ENCODE measurements around the gene GFRA4. TPM values are rescaled to one million over a fixed set of nuclear protein-coding genes. Genes with fewer than 3 reads are reported as not detected.

GFRA4 gene
- total and polyA plus RNA-seq, 2 experiments from 2014 or later, result not detected

GRCh38 chr20:3632311-3633004 lies 30.7 kb downstream of the GFRA4 start:
- Histone ChIP-seq H3K4me3 (no peak overlapping the region), H3K4me1 (ENCODE audit: low read depth) (peaks cover 4% of the 10 kb centered on the region), H3K27ac (no peak overlapping the region), H3K27me3 (no peaks in the 10 kb centered on the region), H3K36me3 (no peaks in the 10 kb centered on the region), H3K9me3 (ENCODE audit: low read depth) (no peaks in the 10 kb centered on the region)
- no peak for DNase-seq (ENCODE audit: low read depth in 1 of 2, low spot score in 1 of 2)
- TF ChIP-seq, protein P1, sequence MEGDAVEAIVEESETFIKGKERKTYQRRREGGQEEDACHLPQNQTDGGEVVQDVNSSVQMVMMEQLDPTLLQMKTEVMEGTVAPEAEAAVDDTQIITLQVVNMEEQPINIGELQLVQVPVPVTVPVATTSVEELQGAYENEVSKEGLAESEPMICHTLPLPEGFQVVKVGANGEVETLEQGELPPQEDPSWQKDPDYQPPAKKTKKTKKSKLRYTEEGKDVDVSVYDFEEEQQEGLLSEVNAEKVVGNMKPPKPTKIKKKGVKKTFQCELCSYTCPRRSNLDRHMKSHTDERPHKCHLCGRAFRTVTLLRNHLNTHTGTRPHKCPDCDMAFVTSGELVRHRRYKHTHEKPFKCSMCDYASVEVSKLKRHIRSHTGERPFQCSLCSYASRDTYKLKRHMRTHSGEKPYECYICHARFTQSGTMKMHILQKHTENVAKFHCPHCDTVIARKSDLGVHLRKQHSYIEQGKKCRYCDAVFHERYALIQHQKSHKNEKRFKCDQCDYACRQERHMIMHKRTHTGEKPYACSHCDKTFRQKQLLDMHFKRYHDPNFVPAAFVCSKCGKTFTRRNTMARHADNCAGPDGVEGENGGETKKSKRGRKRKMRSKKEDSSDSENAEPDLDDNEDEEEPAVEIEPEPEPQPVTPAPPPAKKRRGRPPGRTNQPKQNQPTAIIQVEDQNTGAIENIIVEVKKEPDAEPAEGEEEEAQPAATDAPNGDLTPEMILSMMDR (IDR thresholded peaks at IDR 0.05; ENCODE audit: low read depth, low read length), result no peak

DNA sequence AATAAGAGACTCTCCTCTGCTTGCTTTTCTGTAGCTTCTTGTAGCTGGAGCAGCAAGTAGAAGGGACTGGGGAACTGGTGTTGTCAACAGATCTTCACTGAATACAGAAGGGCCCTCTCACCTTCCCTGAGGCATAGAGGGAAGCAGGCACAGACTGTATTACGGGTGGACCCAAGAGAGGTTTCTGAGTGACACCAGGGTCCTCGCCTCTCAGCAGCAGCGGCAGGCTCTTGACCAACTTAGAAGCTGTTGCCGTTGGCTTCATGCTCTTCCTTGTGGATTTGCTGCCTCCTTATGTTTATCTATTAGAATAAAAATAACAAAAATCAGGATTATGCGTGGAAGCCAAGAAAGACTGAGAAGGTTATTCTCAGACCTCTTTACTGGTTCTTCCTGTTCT lies 31.7 kb downstream of the GFRA4 start:
- no peak overlapping the region for H3K27ac ChIP-seq

DNA sequence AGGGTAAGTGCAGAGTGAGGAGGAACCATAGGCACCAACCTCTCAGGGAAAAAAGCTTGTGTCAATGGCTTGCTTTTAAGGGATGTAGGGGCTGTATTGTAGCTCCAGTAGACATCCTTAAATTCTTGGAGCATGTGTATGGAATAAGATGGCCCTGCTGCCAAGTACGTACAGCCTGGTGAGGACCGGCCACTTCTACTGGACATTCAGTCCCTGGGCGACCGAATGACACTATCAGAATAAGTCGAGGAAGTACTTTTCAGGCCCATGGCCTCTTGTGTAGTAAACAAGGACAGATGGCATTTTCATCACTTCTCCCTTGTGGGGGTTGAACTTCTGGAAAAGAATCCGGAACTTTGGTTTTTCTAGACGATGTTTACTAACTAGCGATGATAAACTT lies 32.8 kb downstream of the GFRA4 start:
- Histone ChIP-seq H3K36me3 (no peaks in the 10 kb centered on the region), H3K9me3 (ENCODE audit: low read depth) (no peaks in the 10 kb centered on the region), H3K4me1 (ENCODE audit: low read depth) (no peaks in the 10 kb centered on the region), H3K4me3 (no peak overlapping the region), H3K27me3 (no peaks in the 10 kb centered on the region), H3K27ac (no peak overlapping the region)
- DNase-seq (ENCODE audit: low read depth in 1 of 2, low spot score in 1 of 2), result no peak
- TF ChIP-seq, protein P1 (IDR thresholded peaks at IDR 0.05; ENCODE audit: low read depth, low read length), result no peak

More for the DNA sequence above, 31.7 kb downstream of the GFRA4 start:
- Histone ChIP-seq H3K9me3 (ENCODE audit: low read depth) (no peaks in the 10 kb centered on the region), H3K4me1 (ENCODE audit: low read depth) (peaks cover 2% of the 10 kb centered on the region), H3K27me3 (no peaks in the 10 kb centered on the region), H3K4me3 (no peak overlapping the region), H3K36me3 (no peaks in the 10 kb centered on the region)
- no peak for DNase-seq (ENCODE audit: low read depth in 1 of 2, low spot score in 1 of 2)
- TF ChIP-seq, protein P1 (IDR thresholded peaks at IDR 0.05; ENCODE audit: low read depth, low read length), result no peak

- Histone ChIP-seq H3K9me3 (ENCODE audit: low read depth) (no peaks in the 10 kb centered on the region), H3K27ac (no peak overlapping the region), H3K4me3 (no peak overlapping the region), H3K4me1 (ENCODE audit: low read depth) (no peaks in the 10 kb centered on the region), H3K27me3 (no peaks in the 10 kb centered on the region), H3K36me3 (no peaks in the 10 kb centered on the region)
- TF ChIP-seq, protein P1 (IDR thresholded peaks at IDR 0.05; ENCODE audit: low read depth, low read length), result no peak
- DNase-seq (ENCODE audit: low read depth in 1 of 2, low spot score in 1 of 2), result no peak
These were observed 33.3 kb downstream of the GFRA4 start for GRCh38 chr20:3629893-3630292.

DNA sequence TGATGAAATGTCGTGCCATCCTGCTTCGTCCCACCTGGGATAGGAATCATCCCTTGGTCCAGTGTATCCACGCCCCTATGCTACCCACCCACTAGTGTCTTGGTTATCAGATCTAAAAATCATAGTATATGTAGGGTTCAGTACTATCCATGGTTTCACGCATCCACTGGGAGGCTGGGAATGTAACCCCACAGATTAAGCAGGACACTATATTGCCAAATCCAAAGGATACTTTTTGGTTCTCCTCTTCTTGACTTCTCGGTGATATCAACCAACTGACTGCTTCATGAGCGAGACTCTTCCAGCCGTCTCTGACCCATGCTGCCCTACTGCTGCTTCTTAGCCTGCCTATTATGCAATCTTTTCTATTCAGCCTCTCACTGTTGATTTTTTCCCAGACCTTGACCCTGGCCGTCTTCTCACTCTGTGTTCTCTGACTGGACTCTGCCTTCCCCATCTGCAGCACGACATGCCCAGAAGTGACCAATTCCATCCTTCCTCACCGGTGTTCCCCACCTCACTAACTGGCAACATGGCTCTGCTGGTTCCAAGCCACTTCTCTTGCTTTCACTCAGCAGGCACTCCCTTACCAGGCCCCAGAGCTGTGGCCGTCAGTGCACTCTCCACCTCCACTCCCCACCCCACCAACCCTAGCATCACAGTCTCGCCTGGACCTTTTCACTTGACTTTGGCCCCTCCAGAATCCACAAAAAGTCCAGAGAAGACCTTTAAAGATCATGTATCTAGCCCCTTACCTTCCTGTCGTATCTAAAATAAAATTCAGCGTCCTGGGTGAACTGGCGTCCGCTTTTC lies 34.5 kb downstream of the GFRA4 start:
- TF ChIP-seq, protein P1 (IDR thresholded peaks at IDR 0.05; ENCODE audit: low read depth, low read length), result no peak
- DNase-seq (ENCODE audit: low read depth in 1 of 2, low spot score in 1 of 2), result no peak
- no peak overlapping the region for H3K4me3 ChIP-seq

More for the DNA sequence above, 34.5 kb downstream of the GFRA4 start:
- no peaks in the 10 kb centered on the region for H3K4me1 ChIP-seq (ENCODE audit: low read depth)
- no peak overlapping the region for H3K27ac ChIP-seq
- H3K36me3 ChIP-seq, result no peaks in the 10 kb centered on the region
- H3K27me3 ChIP-seq, result no peaks in the 10 kb centered on the region
- H3K9me3 ChIP-seq (ENCODE audit: low read depth), result no peaks in the 10 kb centered on the region

All from cardiac muscle cell (in vitro differentiated cells and primary cell).